Breast epithelium (tissue), 4 donors: ENCODE measurements around the gene PTGFRN. TPM values are rescaled to one million over a fixed set of nuclear protein-coding genes. Genes with fewer than 3 reads are reported as not detected.

ENCODE experiments used
- DNase-seq, 2 donors: peaks; one replicate each; pipeline ENCODE4 v3.0.0-alpha.2; 2019; ENCODE audit warnings: low spot score in 2 of 2
- H3K27ac ChIP-seq, 2 donors: fragments of 200-600 bp; sonication (generic) in 1 of 2; one replicate each; pipeline ENCODE4 v1.5.1; 2016 to 2019; ENCODE audit warnings: mild to moderate bottlenecking in 1 of 2
- H3K27me3 ChIP-seq, 2 donors: fragments of 200-600 bp; sonication (generic) in 1 of 2; one replicate each; pipeline versions ENCODE4 v1.5.1 to v1.6.0; 2017 to 2019; ENCODE audit warnings: control low read depth in 1 of 2, mild to moderate bottlenecking in 1 of 2
- H3K36me3 ChIP-seq: fragments of 200-600 bp; one replicate; pipeline ENCODE4 v1.5.1; 2019
- H3K4me1 ChIP-seq, 2 donors: fragments of 200-600 bp; sonication (generic); one replicate each; pipeline ENCODE4 v1.5.1; 2016 to 2019; ENCODE audit warnings: control low read depth in 1 of 2
- H3K4me3 ChIP-seq, 3 donors: fragments of 200-600 bp; sonication (generic); 1 replicate in 2 of 3; 2 replicates in 1 of 3; pipeline ENCODE4 v1.5.1; 2016 to 2019; ENCODE audit warnings: mild to moderate bottlenecking in 3 of 3, moderate library complexity in 2 of 3
- H3K9me3 ChIP-seq, 2 donors: fragments of 200-600 bp; sonication (generic) in 1 of 2; one replicate each; pipeline ENCODE4 v1.5.1; 2016 to 2019; ENCODE audit warnings: control low read depth in 1 of 2
- CTCF ChIP-seq, 3 donors: fragments of 450-650 bp; IDR thresholded peaks; one replicate each; pipeline ENCODE4 v1.5.1; 2016 to 2017; ENCODE audit warnings: antibody characterized with exemption in 3 of 3, mild to moderate bottlenecking in 3 of 3, moderate library complexity in 3 of 3
- POLR2A ChIP-seq: fragments of 450-650 bp; IDR thresholded peaks from one replicate; pipeline ENCODE4 v1.6.1; 2016; ENCODE audit warnings: antibody characterized with exemption, mild to moderate bottlenecking, moderate library complexity
- POLR2AphosphoS5 ChIP-seq, 3 donors: sonication (generic); formaldehyde crosslinking; IDR thresholded peaks; one replicate each; pipeline ENCODE4 v1.6.1; 2017; ENCODE audit warnings: antibody characterized with exemption in 3 of 3
- intact Hi-C: fragments of 100-400 bp; cut with DNase I; formaldehyde crosslinking; loops from one replicate; pipeline ENCODE4 v1.15.1; 2023; ENCODE audit warnings: low total_unique reads
- total RNA-seq, 3 donors: library from RNA; depleted of rRNA; stranded (reverse); fragments of >200 nt; gene quantifications; one replicate each; pipeline ENCODE4 v1.1.0, GENCODE V29; 2016

The PTGFRN gene
- total RNA-seq, 3 donors from 2014 or later, result 10.6 to 30.8 (median 24.3) TPM

DNA sequence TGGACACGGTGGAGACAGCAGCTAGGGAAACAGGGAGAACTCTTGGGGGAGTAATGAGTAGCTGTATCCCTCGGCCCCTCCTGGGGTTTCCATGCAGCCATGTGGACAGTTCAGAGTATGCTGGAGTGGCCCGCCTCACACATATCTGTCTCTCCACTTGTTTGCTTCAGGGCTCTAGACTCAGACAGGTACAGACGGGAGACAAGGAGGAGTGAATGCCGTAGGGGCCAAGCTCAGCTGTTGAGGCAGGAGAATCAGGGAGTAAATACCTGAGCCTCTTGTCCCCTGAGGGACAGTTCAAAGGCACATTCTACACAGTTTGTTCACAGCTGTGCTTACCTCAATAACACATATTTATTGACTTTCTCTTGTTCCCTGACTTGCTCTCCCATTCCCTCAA lies 7.7 kb upstream of the PTGFRN start:
- H3K4me3 ChIP-seq, result no peak overlapping the region
- intact Hi-C loops, result no loop called here
- no peaks in the 10 kb centered on the region for H3K27me3 ChIP-seq
- no peaks in the 10 kb centered on the region for H3K36me3 ChIP-seq
- no peaks in the 10 kb centered on the region for H3K4me1 ChIP-seq
- no peak for TF ChIP-seq CTCF (IDR thresholded peaks at IDR 0.05)
- TF ChIP-seq POLR2AphosphoS5 (IDR thresholded peaks at IDR 0.05), result no peak
- no peak for TF ChIP-seq POLR2A
- no peaks in the 10 kb centered on the region for H3K9me3 ChIP-seq
- no peak for DNase-seq
- no peak overlapping the region for H3K27ac ChIP-seq

- Histone ChIP-seq H3K4me1 (no peaks in the 10 kb centered on the region), H3K4me3 (no peak overlapping the region), H3K27me3 (no peaks in the 10 kb centered on the region), H3K9me3 (no peaks in the 10 kb centered on the region), H3K36me3 (no peaks in the 10 kb centered on the region), H3K27ac (no peak overlapping the region)
- DNase-seq, result no peak
- no peak for TF ChIP-seq POLR2AphosphoS5 (IDR thresholded peaks at IDR 0.05)
- no peak for TF ChIP-seq CTCF (IDR thresholded peaks at IDR 0.05)
- TF ChIP-seq POLR2A, result no peak
- intact Hi-C loops, result no loop called here
These were observed 6.9 kb upstream of the PTGFRN start for GRCh38 chr1:116902723-116903383.

- Histone ChIP-seq H3K36me3 (no peaks in the 10 kb centered on the region), H3K4me1 (no peaks in the 10 kb centered on the region), H3K27me3 (no peaks in the 10 kb centered on the region), H3K27ac (no peak overlapping the region), H3K9me3 (no peaks in the 10 kb centered on the region), H3K4me3 (no peak overlapping the region)
- DNase-seq, result no peak
- TF ChIP-seq POLR2AphosphoS5 (IDR thresholded peaks at IDR 0.05), result no peak
- TF ChIP-seq CTCF (IDR thresholded peaks at IDR 0.05), result no peak
- no peak for TF ChIP-seq POLR2A
- intact Hi-C loops, result no loop called here
These were observed 4.9 kb upstream of the PTGFRN start for GRCh38 chr1:116904791-116905320.

DNA sequence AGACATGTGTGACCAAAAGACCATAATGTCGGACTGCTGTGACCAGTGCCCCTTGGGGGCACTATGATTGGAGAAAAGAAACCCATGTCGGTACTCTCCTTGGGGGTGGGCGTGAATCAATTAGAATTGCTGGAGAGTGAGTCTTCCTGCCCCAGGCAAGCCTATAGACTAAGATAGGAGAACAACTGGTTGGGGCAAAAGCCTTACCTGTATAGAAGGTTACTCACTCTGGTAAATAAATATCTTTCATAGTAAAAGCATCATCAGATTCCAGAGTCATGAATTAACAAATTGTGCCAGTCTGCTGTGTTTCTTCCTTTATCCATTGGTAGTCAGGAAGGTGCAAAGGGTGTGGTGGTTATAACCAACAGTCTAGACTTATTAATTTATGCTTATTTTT lies 2.9 kb upstream of the PTGFRN start:
- no peak for TF ChIP-seq POLR2A
- no peak for TF ChIP-seq CTCF (IDR thresholded peaks at IDR 0.05)
- no peak for TF ChIP-seq POLR2AphosphoS5 (IDR thresholded peaks at IDR 0.05)
- no peaks in the 10 kb centered on the region for H3K27me3 ChIP-seq
- H3K4me3 ChIP-seq, result no peak overlapping the region
- no peaks in the 10 kb centered on the region for H3K9me3 ChIP-seq
- H3K4me1 ChIP-seq, result no peaks in the 10 kb centered on the region
- no peak overlapping the region for H3K27ac ChIP-seq
- H3K36me3 ChIP-seq, result no peaks in the 10 kb centered on the region
- DNase-seq, result no peak
- intact Hi-C loops, result no loop called here

- H3K36me3 ChIP-seq, result no peaks in the 10 kb centered on the region
- no peaks in the 10 kb centered on the region for H3K9me3 ChIP-seq
- TF ChIP-seq POLR2A (no peak), CTCF (IDR thresholded peaks at IDR 0.05) (no peak), POLR2AphosphoS5 (IDR thresholded peaks at IDR 0.05) (no peak)
- H3K27ac ChIP-seq, result no peak overlapping the region
- H3K27me3 ChIP-seq, result no peaks in the 10 kb centered on the region
- intact Hi-C loops, result no loop called here
- H3K4me3 ChIP-seq, result no peak overlapping the region
- no peaks in the 10 kb centered on the region for H3K4me1 ChIP-seq
- DNase-seq, result no peak
These were observed 2.4 kb upstream of the PTGFRN start for GRCh38 chr1:116907351-116907750.
